Activated naive CD4-positive, alpha-beta T cell treated with anti-CD3 and anti-CD28 coated beads, Interleukin-2, amount 50 U/mL, for 72 hours (primary cell): ENCODE results near the gene ACACB. TPM values are rescaled to one million over a fixed set of nuclear protein-coding genes. Genes with fewer than 3 reads are reported as not detected.

Source experiments
- ATAC-seq, 2 donors: fragments of 150-1000 bp; cut with Tn5 transposase; 2 replicates each; pipeline ENCODE4 v1.10.0; 2021; ENCODE audit warnings: mild to moderate bottlenecking in 2 of 2, moderate library complexity in 2 of 2
- DNase-seq, 2 donors: peaks; one replicate each; pipeline ENCODE4 v3.0.0; 2021 to 2022; ENCODE audit warnings: low spot score in 2 of 2
- H3K27ac Mint-ChIP-seq, 2 donors: one replicate each; pipeline ENCODE4 v1.8.0; 2022; ENCODE audit warnings: mild to moderate bottlenecking in 2 of 2, mixed read lengths in 2 of 2
- H3K36me3 Mint-ChIP-seq, 2 donors: one replicate each; pipeline ENCODE4 v1.8.0; 2022; ENCODE audit warnings: mixed read lengths in 2 of 2
- H3K9me3 Mint-ChIP-seq, 2 donors: one replicate each; pipeline ENCODE4 v1.8.0; 2022; ENCODE audit warnings: mixed read lengths in 2 of 2
- total RNA-seq, 2 donors: library from RNA; stranded (reverse); gene quantifications; one replicate each; pipeline ENCODE4 v1.2.3, GENCODE V29; 2022

ACACB gene
- total RNA-seq, 2 donors from 2014 or later: 13.4 to 23.7 TPM

DNA sequence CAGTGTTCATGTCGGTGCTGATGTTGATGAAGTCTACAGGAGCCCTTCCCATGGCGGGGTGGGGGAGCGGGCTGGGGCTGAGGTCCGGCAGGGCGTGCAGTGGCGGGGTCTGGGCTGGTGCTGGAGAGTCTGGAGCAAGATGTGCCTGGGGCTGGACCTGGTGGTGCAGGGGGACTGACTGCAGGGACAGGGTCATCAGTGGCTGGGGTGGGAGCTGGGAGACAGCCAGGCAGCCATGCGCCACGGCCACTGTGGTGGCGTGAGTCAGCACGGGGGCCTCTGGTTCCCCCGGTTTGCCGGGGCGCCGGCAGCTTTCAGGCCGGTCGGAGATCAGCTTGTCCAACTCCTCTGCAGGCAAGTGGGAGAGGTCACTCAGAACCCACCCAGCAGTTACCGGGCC is 165.1 kb downstream of the ACACB start:
- no peak for ATAC-seq
- Mint-ChIP-seq H3K27ac (no peak overlapping the region), H3K9me3 (no peaks in the 10 kb centered on the region), H3K36me3 (no peaks in the 10 kb centered on the region)
- no peak for DNase-seq

- H3K9me3 Mint-ChIP-seq: no peaks in the 10 kb centered on the region
- no peak overlapping the region for H3K27ac Mint-ChIP-seq
- ATAC-seq (no peak), DNase-seq (no peak)
- no peaks in the 10 kb centered on the region for H3K36me3 Mint-ChIP-seq
These were observed 168.0 kb downstream of the ACACB start for GRCh38 chr12:109284392-109284791.

- Mint-ChIP-seq H3K36me3 (no peaks in the 10 kb centered on the region), H3K9me3 (no peaks in the 10 kb centered on the region), H3K27ac (no peak overlapping the region)
- ATAC-seq (no peak), DNase-seq (no peak)
These were observed 169.9 kb downstream of the ACACB start for GRCh38 chr12:109286252-109286651.

DNA sequence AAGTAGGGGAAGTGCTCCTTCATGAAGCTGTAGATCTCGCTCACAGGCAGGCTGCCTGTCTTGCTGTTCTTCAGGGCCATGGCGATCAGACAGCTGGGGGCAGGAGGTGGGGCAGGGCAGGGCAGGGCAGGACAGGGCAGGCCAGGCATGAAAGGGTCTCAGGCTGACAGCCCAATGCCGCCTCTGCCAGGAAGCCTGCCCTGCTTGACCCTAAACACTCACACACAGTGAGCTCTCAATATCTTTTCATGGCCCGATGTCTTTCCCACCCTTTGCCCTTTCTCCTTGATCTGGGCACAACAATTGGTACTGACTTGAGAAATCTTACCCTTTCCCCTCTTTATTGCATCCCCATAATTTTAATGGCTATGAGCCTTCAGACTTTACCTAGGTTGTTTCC is 170.3 kb downstream of the ACACB start:
- Mint-ChIP-seq H3K36me3 (no peaks in the 10 kb centered on the region), H3K9me3 (no peaks in the 10 kb centered on the region), H3K27ac (no peak overlapping the region)
- DNase-seq: no peak
- ATAC-seq: no peak

GRCh38 chr12:109287181-109287580 is 170.8 kb downstream of the ACACB start:
- DNase-seq (no peak), ATAC-seq (no peak)
- Mint-ChIP-seq H3K27ac (peak overlapping the region in 1 of 2 donors; percentile 44), H3K36me3 (no peaks in the 10 kb centered on the region), H3K9me3 (no peaks in the 10 kb centered on the region)

DNA sequence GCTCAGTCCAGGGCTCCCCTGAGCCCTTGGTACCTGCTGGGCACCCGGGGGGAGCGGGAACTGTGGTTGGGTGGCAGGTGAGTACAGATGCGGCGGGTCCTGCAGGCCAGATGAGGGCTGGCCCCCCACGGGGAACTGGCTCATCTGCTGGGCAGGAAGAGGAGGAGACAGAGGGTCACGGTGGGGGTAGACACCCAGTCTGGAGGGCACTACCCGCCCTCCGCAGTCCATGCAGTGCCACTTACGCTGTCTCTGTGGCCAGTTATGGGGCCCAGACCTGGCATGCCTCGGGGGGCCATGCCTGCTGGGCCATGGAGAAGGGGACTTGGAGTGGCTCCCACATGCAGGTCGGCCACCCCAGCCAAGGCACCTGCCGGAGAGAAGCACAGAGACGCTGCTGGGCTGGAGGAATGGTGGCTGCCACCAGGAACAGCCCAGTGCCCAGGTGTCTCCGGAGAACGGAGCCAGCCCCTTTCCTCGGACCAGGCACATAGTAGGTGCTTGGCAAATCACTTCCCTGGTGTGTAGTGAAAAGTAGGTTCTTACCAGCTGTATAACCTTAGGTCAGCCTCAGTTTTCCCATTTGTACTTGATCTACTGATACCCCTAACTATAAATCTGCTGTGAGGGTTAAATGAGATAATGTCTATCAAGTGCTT is 171.6 kb downstream of the ACACB start:
- no peaks in the 10 kb centered on the region for H3K9me3 Mint-ChIP-seq
- ATAC-seq: no peak
- no peaks in the 10 kb centered on the region for H3K36me3 Mint-ChIP-seq
- no peak overlapping the region for H3K27ac Mint-ChIP-seq
- no peak for DNase-seq

- H3K36me3 Mint-ChIP-seq: no peaks in the 10 kb centered on the region
- ATAC-seq (no peak), DNase-seq (no peak)
- H3K27ac Mint-ChIP-seq: no peak overlapping the region
- H3K9me3 Mint-ChIP-seq: no peaks in the 10 kb centered on the region
These were observed 172.2 kb downstream of the ACACB start for GRCh38 chr12:109288571-109288970.

DNA sequence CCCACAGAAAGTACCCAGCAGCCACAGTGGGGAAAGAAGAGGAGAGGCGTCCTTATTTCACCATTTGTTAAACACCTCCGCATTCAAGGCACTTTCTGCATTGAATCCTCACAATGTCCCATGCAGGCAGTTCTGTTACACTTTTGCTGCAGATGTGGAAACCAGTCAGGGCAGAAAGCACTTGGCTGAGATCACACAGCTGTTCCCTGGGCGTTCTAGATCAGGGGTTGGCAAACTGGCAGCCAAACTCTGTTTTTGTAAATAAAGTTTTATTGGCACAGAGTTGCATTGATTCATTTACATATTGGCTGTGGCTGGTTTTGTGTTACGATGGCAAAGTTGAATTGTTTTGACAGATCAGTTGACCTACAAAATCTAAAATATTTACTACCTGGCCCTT is 172.6 kb downstream of the ACACB start:
- H3K36me3 Mint-ChIP-seq: no peaks in the 10 kb centered on the region
- no peak for DNase-seq

DNA sequence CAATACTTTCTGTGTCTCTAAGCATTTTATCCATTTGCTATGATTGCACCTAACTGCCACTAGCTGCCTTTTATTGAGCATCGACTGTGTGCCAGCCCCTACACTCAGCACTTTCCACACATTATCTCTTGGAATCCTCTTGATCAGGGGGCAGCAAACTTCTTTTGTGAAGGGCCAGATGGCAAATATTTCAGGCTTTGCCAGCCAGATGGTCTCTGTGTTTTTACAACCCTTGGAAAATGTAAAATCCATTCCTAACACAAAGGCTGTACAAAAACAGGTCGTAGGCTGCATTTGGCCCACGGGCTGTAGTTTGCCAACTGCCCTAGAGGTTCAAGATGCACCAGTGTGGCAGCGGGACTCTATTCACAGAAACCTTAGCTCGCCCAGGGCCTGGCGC is 173.2 kb downstream of the ACACB start:
- DNase-seq (no peak), ATAC-seq (no peak)
- no peak overlapping the region for H3K27ac Mint-ChIP-seq
- H3K9me3 Mint-ChIP-seq: no peaks in the 10 kb centered on the region
- no peaks in the 10 kb centered on the region for H3K36me3 Mint-ChIP-seq

More for the DNA sequence above, 172.6 kb downstream of the ACACB start:
- no peaks in the 10 kb centered on the region for H3K9me3 Mint-ChIP-seq
- no peak for ATAC-seq
- no peak overlapping the region for H3K27ac Mint-ChIP-seq

GRCh38 chr12:109290061-109290460 is 173.7 kb downstream of the ACACB start:
- no peak for DNase-seq
- Mint-ChIP-seq H3K9me3 (no peaks in the 10 kb centered on the region), H3K27ac (no peak overlapping the region), H3K36me3 (no peaks in the 10 kb centered on the region)
- no peak for ATAC-seq

DNA sequence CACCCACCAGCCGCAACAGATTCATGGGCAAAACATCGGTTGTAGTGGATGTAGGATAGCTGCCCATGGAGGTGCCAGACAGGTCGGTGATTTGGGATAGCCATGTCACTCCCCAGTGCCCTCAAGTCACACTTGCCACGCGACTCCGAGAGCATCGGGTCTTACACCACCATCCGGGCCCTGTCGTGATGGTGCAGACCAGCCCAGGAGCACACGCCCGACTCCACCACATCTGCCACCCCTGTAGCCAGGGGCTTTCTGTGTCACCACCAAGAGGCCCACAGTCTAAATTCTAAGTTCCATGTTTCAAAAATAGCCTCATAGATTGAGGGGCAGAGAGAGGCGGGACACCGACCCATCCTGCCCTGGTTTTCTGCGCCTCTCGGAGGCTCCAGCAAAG is 174.7 kb downstream of the ACACB start:
- Mint-ChIP-seq H3K9me3 (no peaks in the 10 kb centered on the region), H3K36me3 (no peaks in the 10 kb centered on the region), H3K27ac (no peak overlapping the region)
- ATAC-seq: no peak
- DNase-seq: no peak

GRCh38 chr12:109291521-109292341 is 175.3 kb downstream of the ACACB start:
- Mint-ChIP-seq H3K36me3 (no peaks in the 10 kb centered on the region), H3K27ac (no peak overlapping the region), H3K9me3 (no peaks in the 10 kb centered on the region)
- DNase-seq (no peak), ATAC-seq (peak in 1 of 2 donors; percentile 20)

GRCh38 chr12:109292342-109292711 is 175.9 kb downstream of the ACACB start:
- no peak for ATAC-seq
- H3K27ac Mint-ChIP-seq: no peak overlapping the region
- no peaks in the 10 kb centered on the region for H3K36me3 Mint-ChIP-seq
- no peak for DNase-seq
- no peaks in the 10 kb centered on the region for H3K9me3 Mint-ChIP-seq

DNA sequence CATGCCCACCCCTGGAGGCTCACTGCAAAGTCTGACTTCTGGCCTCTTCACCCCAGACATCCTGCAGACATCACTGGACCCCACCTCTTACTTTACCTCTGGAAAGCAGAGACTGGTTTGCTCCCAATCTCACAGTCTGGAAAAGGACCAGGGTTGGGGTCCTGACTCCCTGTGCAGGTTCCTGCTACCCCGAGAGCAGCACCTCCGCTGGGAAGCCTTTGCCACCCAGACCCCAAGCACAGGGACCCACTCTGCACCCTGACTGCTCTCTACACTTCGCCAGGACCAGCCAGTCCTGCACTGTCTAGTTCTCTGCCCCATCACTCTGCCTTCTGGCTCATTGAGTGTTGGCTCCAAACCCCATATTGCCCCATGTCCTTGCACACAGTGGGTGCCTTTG is 176.7 kb downstream of the ACACB start:
- Mint-ChIP-seq H3K36me3 (no peaks in the 10 kb centered on the region), H3K9me3 (no peaks in the 10 kb centered on the region), H3K27ac (no peak overlapping the region)
- no peak for ATAC-seq
- DNase-seq: no peak

- Mint-ChIP-seq H3K9me3 (no peaks in the 10 kb centered on the region), H3K27ac (no peak overlapping the region), H3K36me3 (no peaks in the 10 kb centered on the region)
- ATAC-seq (no peak), DNase-seq (no peak)
These were observed 178.0 kb downstream of the ACACB start for GRCh38 chr12:109294286-109294796.

- Mint-ChIP-seq H3K27ac (no peak overlapping the region), H3K36me3 (no peaks in the 10 kb centered on the region), H3K9me3 (no peaks in the 10 kb centered on the region)
- ATAC-seq (no peak), DNase-seq (no peak)
These were observed 179.5 kb downstream of the ACACB start for GRCh38 chr12:109295764-109296425.

- Mint-ChIP-seq H3K36me3 (no peaks in the 10 kb centered on the region), H3K9me3 (no peaks in the 10 kb centered on the region), H3K27ac (no peak overlapping the region)
- no peak for DNase-seq
- ATAC-seq: no peak
These were observed 180.0 kb downstream of the ACACB start for GRCh38 chr12:109296431-109296830.
